Activated B cell treated with CpG ODN at 0.5 μM for 24 hours (primary cell): Measurements from ENCODE around the gene TMEM41A. TPM values are rescaled to one million over a fixed set of nuclear protein-coding genes. Genes with fewer than 3 reads are reported as not detected.

ENCODE experiments used
- ATAC-seq: fragments of 200-7000 bp; cut with Tn5 transposase; one replicate; pipeline ENCODE4 v1.10.0; 2021; ENCODE audit warnings: low read depth, mild to moderate bottlenecking, moderate library complexity
- CTCF ChIA-PET: fragments of 350-600 bp; sonication (Branson Sonifier 250); formaldehyde crosslinking; loops from one replicate; lab custom pipeline; 2021; ENCODE audit warnings: antibody characterized with exemption; lab: Charles Lee
- POLR2A ChIA-PET: fragments of 350-600 bp; sonication (Branson Sonifier 250); formaldehyde crosslinking; loops from one replicate; lab custom pipeline; 2021; ENCODE audit warnings: antibody characterized with exemption; lab: Charles Lee
- DNase-seq: peaks from one replicate; pipeline ENCODE4 v3.0.0; 2022
- H3K27ac Mint-ChIP-seq: one replicate; pipeline ENCODE4 v1.8.0; 2020; ENCODE audit warnings: mixed read lengths
- H3K27me3 Mint-ChIP-seq: one replicate; pipeline ENCODE4 v1.8.0; 2021; ENCODE audit warnings: mixed read lengths
- H3K36me3 Mint-ChIP-seq: one replicate; pipeline ENCODE4 v1.8.0; 2021; ENCODE audit warnings: low read depth, mixed read lengths
- H3K4me1 Mint-ChIP-seq: one replicate; pipeline ENCODE4 v1.8.0; 2021; ENCODE audit warnings: mixed read lengths
- H3K4me3 Mint-ChIP-seq: one replicate; pipeline ENCODE4 v1.8.0; 2020; ENCODE audit warnings: mild to moderate bottlenecking, mixed read lengths
- H3K9me3 Mint-ChIP-seq: one replicate; pipeline ENCODE4 v1.8.0; 2020; ENCODE audit warnings: mixed read lengths
- intact Hi-C: fragments of 100-400 bp; cut with micrococcal nuclease; formaldehyde crosslinking; loops from one replicate; pipeline ENCODE4 v1.15.1; 2024
- total RNA-seq: library from RNA; stranded (reverse); gene quantifications from 2 replicates; pipeline ENCODE4 v1.2.3, GENCODE V29; 2022
- TF ChIP-seq, protein P1 (sequence below): fragments of 200-600 bp; IDR thresholded peaks from one replicate; pipeline ENCODE4 v1.8.0; 2022; ENCODE audit warnings: antibody characterized with exemption, mild to moderate bottlenecking

The TMEM41A gene
- total RNA-seq, 1 donor from 2014 or later: 23.3 TPM

DNA sequence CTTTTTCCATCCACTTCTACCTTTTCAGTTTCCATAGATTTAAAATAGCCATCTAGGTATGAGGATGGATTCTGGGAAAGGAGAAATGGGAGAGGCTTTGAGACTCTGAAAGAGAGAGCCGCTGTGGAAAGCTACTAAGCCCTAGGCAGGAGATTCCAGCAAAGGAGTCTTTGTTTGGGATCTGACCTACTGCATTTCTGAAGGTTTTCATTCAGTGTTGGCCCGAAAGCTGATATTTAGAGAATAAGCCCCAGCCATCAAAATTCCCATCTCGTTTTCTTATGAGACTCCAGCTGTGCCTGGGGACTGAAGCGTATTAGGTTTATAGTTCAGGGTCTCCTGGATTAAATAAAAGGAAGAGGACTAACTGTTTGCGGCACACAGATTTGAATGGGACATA, 34.1 kb upstream of the TMEM41A start:
- Mint-ChIP-seq H3K9me3 (no peaks in the 10 kb centered on the region), H3K4me1 (peaks cover 10% of the 10 kb centered on the region), H3K27ac (no peak overlapping the region), H3K4me3 (no peak overlapping the region), H3K36me3 (no peaks in the 10 kb centered on the region), H3K27me3 (no peaks in the 10 kb centered on the region)
- CTCF ChIA-PET: no interaction called here
- POLR2A ChIA-PET: no interaction called here
- TF ChIP-seq, protein P1, sequence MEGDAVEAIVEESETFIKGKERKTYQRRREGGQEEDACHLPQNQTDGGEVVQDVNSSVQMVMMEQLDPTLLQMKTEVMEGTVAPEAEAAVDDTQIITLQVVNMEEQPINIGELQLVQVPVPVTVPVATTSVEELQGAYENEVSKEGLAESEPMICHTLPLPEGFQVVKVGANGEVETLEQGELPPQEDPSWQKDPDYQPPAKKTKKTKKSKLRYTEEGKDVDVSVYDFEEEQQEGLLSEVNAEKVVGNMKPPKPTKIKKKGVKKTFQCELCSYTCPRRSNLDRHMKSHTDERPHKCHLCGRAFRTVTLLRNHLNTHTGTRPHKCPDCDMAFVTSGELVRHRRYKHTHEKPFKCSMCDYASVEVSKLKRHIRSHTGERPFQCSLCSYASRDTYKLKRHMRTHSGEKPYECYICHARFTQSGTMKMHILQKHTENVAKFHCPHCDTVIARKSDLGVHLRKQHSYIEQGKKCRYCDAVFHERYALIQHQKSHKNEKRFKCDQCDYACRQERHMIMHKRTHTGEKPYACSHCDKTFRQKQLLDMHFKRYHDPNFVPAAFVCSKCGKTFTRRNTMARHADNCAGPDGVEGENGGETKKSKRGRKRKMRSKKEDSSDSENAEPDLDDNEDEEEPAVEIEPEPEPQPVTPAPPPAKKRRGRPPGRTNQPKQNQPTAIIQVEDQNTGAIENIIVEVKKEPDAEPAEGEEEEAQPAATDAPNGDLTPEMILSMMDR: no peak
- ATAC-seq: no peak
- intact Hi-C loops: no loop called here
- DNase-seq: no peak

DNA sequence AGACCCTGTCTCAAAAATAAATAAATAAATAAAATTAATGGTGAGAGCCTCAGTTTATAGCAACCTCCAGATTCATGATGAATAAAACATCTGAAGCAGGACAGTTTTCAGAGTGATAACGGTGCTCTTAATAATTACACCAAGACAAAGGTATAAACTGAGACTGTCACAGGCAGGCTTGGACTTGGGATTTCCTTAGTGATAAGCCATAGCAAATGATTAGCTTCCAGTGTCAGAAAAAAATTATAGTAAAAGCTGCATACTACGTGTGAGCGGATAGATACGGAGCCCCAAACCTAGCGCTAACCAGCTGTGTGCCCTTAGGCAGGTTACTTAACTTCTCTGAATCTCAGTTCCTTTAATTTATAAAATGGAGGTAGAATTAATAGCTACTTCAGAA, 32.0 kb upstream of the TMEM41A start:
- ChIA-PET POLR2A (no interaction called here), CTCF (no interaction called here)
- no peaks in the 10 kb centered on the region for H3K36me3 Mint-ChIP-seq

DNA sequence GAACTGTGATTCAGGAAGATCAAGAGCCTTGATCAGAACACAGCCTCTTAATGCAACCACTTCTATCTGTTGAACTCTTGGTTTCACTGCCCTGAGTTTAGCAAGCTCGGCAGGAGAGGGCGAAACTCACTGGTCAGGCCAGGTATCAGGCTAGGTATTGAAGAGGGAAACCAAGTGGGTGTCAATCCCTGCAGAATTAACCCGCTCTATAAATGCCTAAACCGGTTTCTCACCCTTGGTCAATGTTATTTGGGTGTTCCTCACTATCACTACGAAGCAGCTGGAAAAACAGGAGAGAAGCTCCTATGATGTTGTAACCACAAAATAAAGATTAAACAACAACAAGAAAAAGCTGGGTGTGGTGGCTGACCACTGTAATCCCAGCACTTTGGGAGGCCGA, 29.7 kb upstream of the TMEM41A start:
- intact Hi-C loops: no loop called here
- DNase-seq: no peak
- CTCF ChIA-PET: interaction anchor here (1.9 kb wide), 1 partner anchor 30 kb away, joined by 4 read pairs; no protein-coding TSS in a partner anchor

More for the DNA sequence above, 32.0 kb upstream of the TMEM41A start:
- TF ChIP-seq, protein P1: no peak
- H3K4me1 Mint-ChIP-seq: no peaks in the 10 kb centered on the region
- intact Hi-C loops: no loop called here
- H3K27ac Mint-ChIP-seq: no peak overlapping the region
- H3K27me3 Mint-ChIP-seq: peaks cover 3% of the 10 kb centered on the region
- no peak for DNase-seq
- H3K9me3 Mint-ChIP-seq: no peaks in the 10 kb centered on the region
- ATAC-seq: no peak
- no peak overlapping the region for H3K4me3 Mint-ChIP-seq

GRCh38 chr3:185527364-185527763, 28.5 kb upstream of the TMEM41A start:
- intact Hi-C loops: no loop called here
- Mint-ChIP-seq H3K36me3 (no peaks in the 10 kb centered on the region), H3K27ac (no peak overlapping the region), H3K27me3 (peaks cover 13% of the 10 kb centered on the region), H3K4me1 (no peaks in the 10 kb centered on the region), H3K9me3 (no peaks in the 10 kb centered on the region), H3K4me3 (no peak overlapping the region)
- CTCF ChIA-PET: no interaction called here
- TF ChIP-seq, protein P1: no peak
- POLR2A ChIA-PET: no interaction called here
- ATAC-seq: no peak
- DNase-seq: no peak

More for the DNA sequence above, 29.7 kb upstream of the TMEM41A start:
- Mint-ChIP-seq H3K27ac (no peak overlapping the region), H3K4me3 (no peak overlapping the region), H3K4me1 (no peaks in the 10 kb centered on the region), H3K9me3 (no peaks in the 10 kb centered on the region), H3K36me3 (no peaks in the 10 kb centered on the region), H3K27me3 (peaks cover 13% of the 10 kb centered on the region)
- TF ChIP-seq, protein P1: no peak
- ATAC-seq: no peak
- POLR2A ChIA-PET: interaction anchor here (0.6 kb wide), 1 partner anchor 1510 kb away, joined by 4 read pairs; no protein-coding TSS in a partner anchor

GRCh38 chr3:185526349-185526951, 27.6 kb upstream of the TMEM41A start:
- TF ChIP-seq, protein P1: no peak
- Mint-ChIP-seq H3K9me3 (no peaks in the 10 kb centered on the region), H3K4me1 (no peaks in the 10 kb centered on the region), H3K36me3 (no peaks in the 10 kb centered on the region), H3K4me3 (no peak overlapping the region), H3K27me3 (peaks cover 14% of the 10 kb centered on the region), H3K27ac (no peak overlapping the region)
- no peak for DNase-seq
- intact Hi-C loops: no loop called here
- ChIA-PET CTCF (no interaction called here), POLR2A (no interaction called here)
- no peak for ATAC-seq
